ENCODE results near the gene TERB1.

Gene TERB1

GRCh38 chr16:66717776-66718175 lies 83.6 kb downstream of the TERB1 start:
- Histone ChIP-seq H3K9me3 (replicated peaks in 1 of 2; ENCODE audit: control insufficient read depth in 2 of 2, insufficient read depth in 1 of 2, low read depth in 1 of 2, low read length in 2 of 2) (no peaks in the 10 kb centered on the region), H2BK5ac (ENCODE audit: low read length) (no peak overlapping the region), H3K4ac (ENCODE audit: low read length) (no peak overlapping the region), H2AK5ac (ENCODE audit: low read depth, low read length) (no peak overlapping the region), H3K14ac (ENCODE audit: low read length) (no peak overlapping the region), H2BK12ac (ENCODE audit: low read length) (no peak overlapping the region), H2BK120ac (ENCODE audit: low read depth, low read length) (no peak overlapping the region), H3K18ac (ENCODE audit: low read length) (peak overlapping the region; percentile 11), H3K36me3 (replicated peaks in 1 of 2; ENCODE audit: control insufficient read depth in 2 of 2, insufficient read depth in 2 of 2, low read length in 2 of 2) (peaks cover 5 to 49% of the 10 kb centered on the region in 2 donors), H4K8ac (ENCODE audit: low read depth, low read length) (no peak overlapping the region), H3K4me1 (ENCODE audit: control insufficient read depth in 2 of 2, insufficient read depth in 1 of 2, low read depth in 1 of 2, low read length in 2 of 2) (no peaks in the 10 kb centered on the region), H3K4me3 (ENCODE audit: low read length in 2 of 2) (no peak overlapping the region), H3K79me1 (ENCODE audit: low read depth, low read length) (no peaks in the 10 kb centered on the region), H3K27ac (replicated peaks; ENCODE audit: low read length) (peak overlapping the region; percentile 5), H3K23ac (ENCODE audit: low read depth, low read length, poor library complexity) (no peak overlapping the region), H3K9ac (ENCODE audit: low read depth, low read length, poor library complexity) (no peak overlapping the region), H3K27me3 (ENCODE audit: control insufficient read depth in 3 of 3, insufficient read depth in 3 of 3, low read depth in 1 of 3, low read length in 3 of 3) (no peaks in the 10 kb centered on the region), H3K4me2 (ENCODE audit: insufficient read depth, low read length, poor library complexity, severe bottlenecking) (no peak overlapping the region), H2AFZ (ENCODE audit: low read length) (no peak overlapping the region), H4K91ac (ENCODE audit: low read depth, low read length, poor library complexity) (no peak overlapping the region), H2BK15ac (ENCODE audit: low read length) (no peak overlapping the region)
- DNase-seq (ENCODE audit: low spot score): no peak
- no CpG with 5 or more reads among the region's 4 CpGs for WGBS, 2 donors (ENCODE audit: extremely low coverage in 2 of 2, insufficient read length in 2 of 2, insufficient replicate concordance in 1 of 2)

GRCh38 chr16:66717112-66717675 lies 84.2 kb downstream of the TERB1 start:
- no peak overlapping the region for H2AFZ ChIP-seq (ENCODE audit: low read length)

GRCh38 chr16:66714654-66715307 lies 86.6 kb downstream of the TERB1 start:
- Histone ChIP-seq H3K18ac (ENCODE audit: low read length) (no peak overlapping the region), H3K4me1 (ENCODE audit: control insufficient read depth in 2 of 2, insufficient read depth in 1 of 2, low read depth in 1 of 2, low read length in 2 of 2) (no peaks in the 10 kb centered on the region), H3K4me2 (ENCODE audit: insufficient read depth, low read length, poor library complexity, severe bottlenecking) (no peak overlapping the region), H2BK5ac (ENCODE audit: low read length) (no peak overlapping the region), H3K9me3 (replicated peaks in 1 of 2; ENCODE audit: control insufficient read depth in 2 of 2, insufficient read depth in 1 of 2, low read depth in 1 of 2, low read length in 2 of 2) (peaks cover 0 to 5% of the 10 kb centered on the region in 2 donors), H2AFZ (ENCODE audit: low read length) (no peak overlapping the region), H3K14ac (ENCODE audit: low read length) (no peak overlapping the region), H2BK15ac (ENCODE audit: low read length) (no peak overlapping the region), H3K9ac (ENCODE audit: low read depth, low read length, poor library complexity) (no peak overlapping the region), H2BK12ac (ENCODE audit: low read length) (no peak overlapping the region), H3K36me3 (replicated peaks in 1 of 2; ENCODE audit: control insufficient read depth in 2 of 2, insufficient read depth in 2 of 2, low read length in 2 of 2) (peaks cover 0 to 20% of the 10 kb centered on the region in 2 donors), H3K79me1 (ENCODE audit: low read depth, low read length) (no peaks in the 10 kb centered on the region), H3K4ac (ENCODE audit: low read length) (no peak overlapping the region), H4K91ac (ENCODE audit: low read depth, low read length, poor library complexity) (no peak overlapping the region), H3K23ac (ENCODE audit: low read depth, low read length, poor library complexity) (no peak overlapping the region), H3K27ac (replicated peaks; ENCODE audit: low read length) (no peak overlapping the region), H2BK120ac (ENCODE audit: low read depth, low read length) (no peak overlapping the region), H3K27me3 (ENCODE audit: control insufficient read depth in 3 of 3, insufficient read depth in 3 of 3, low read depth in 1 of 3, low read length in 3 of 3) (no peaks in the 10 kb centered on the region), H4K8ac (ENCODE audit: low read depth, low read length) (no peak overlapping the region), H2AK5ac (ENCODE audit: low read depth, low read length) (no peak overlapping the region), H3K4me3 (ENCODE audit: low read length in 2 of 2) (no peak overlapping the region)
- no peak for DNase-seq (ENCODE audit: low spot score)
- no CpG with 5 or more reads among the region's 6 CpGs for WGBS, 2 donors (ENCODE audit: extremely low coverage in 2 of 2, insufficient read length in 2 of 2, insufficient replicate concordance in 1 of 2)

More at GRCh38 chr16:66717112-66717675, 84.2 kb downstream of the TERB1 start:
- Histone ChIP-seq H3K14ac (ENCODE audit: low read length) (no peak overlapping the region), H3K9me3 (replicated peaks in 1 of 2; ENCODE audit: control insufficient read depth in 2 of 2, insufficient read depth in 1 of 2, low read depth in 1 of 2, low read length in 2 of 2) (no peaks in the 10 kb centered on the region), H3K36me3 (replicated peaks in 1 of 2; ENCODE audit: control insufficient read depth in 2 of 2, insufficient read depth in 2 of 2, low read length in 2 of 2) (peaks cover 2 to 43% of the 10 kb centered on the region in 2 donors), H3K4me3 (ENCODE audit: low read length in 2 of 2) (no peak overlapping the region), H3K4me2 (ENCODE audit: insufficient read depth, low read length, poor library complexity, severe bottlenecking) (no peak overlapping the region), H2BK5ac (ENCODE audit: low read length) (no peak overlapping the region), H3K27ac (replicated peaks; ENCODE audit: low read length) (no peak overlapping the region), H2BK12ac (ENCODE audit: low read length) (no peak overlapping the region), H3K4ac (ENCODE audit: low read length) (no peak overlapping the region), H3K27me3 (ENCODE audit: control insufficient read depth in 3 of 3, insufficient read depth in 3 of 3, low read depth in 1 of 3, low read length in 3 of 3) (no peaks in the 10 kb centered on the region), H3K4me1 (ENCODE audit: control insufficient read depth in 2 of 2, insufficient read depth in 1 of 2, low read depth in 1 of 2, low read length in 2 of 2) (no peaks in the 10 kb centered on the region), H4K91ac (ENCODE audit: low read depth, low read length, poor library complexity) (no peak overlapping the region), H3K23ac (ENCODE audit: low read depth, low read length, poor library complexity) (no peak overlapping the region), H3K79me1 (ENCODE audit: low read depth, low read length) (no peaks in the 10 kb centered on the region), H4K8ac (ENCODE audit: low read depth, low read length) (no peak overlapping the region), H2BK15ac (ENCODE audit: low read length) (no peak overlapping the region), H3K18ac (ENCODE audit: low read length) (no peak overlapping the region), H2AK5ac (ENCODE audit: low read depth, low read length) (no peak overlapping the region), H2BK120ac (ENCODE audit: low read depth, low read length) (no peak overlapping the region), H3K9ac (ENCODE audit: low read depth, low read length, poor library complexity) (no peak overlapping the region)
- no peak for DNase-seq (ENCODE audit: low spot score)
- no CpG with 5 or more reads among the region's 12 CpGs for WGBS, 2 donors (ENCODE audit: extremely low coverage in 2 of 2, insufficient read length in 2 of 2, insufficient replicate concordance in 1 of 2)

DNA sequence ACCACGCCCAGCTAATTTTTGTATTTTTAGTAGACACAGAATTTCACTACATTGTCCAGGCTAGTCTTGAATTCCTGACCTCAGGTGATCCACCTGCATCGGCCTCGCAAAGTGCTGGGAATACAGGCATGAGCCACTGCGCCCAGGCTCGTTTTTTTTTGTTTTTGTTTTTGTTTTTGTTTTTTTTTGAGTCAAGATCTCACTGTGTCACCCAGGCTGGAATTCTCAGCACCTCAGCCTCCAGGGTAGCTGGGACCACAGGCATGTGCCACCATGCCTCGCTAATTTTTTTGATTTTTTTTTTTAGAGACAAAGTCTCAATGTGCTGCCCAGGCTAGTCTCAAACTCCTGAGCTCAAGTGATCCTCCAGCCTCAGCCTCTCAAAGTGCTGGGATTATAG lies 87.3 kb downstream of the TERB1 start:
- no peak overlapping the region for H2AK5ac ChIP-seq (ENCODE audit: low read depth, low read length)
- no CpG with 5 or more reads among the region's 6 CpGs for WGBS, 2 donors (ENCODE audit: extremely low coverage in 2 of 2, insufficient read length in 2 of 2, insufficient replicate concordance in 1 of 2)

More for the DNA sequence above, 87.3 kb downstream of the TERB1 start:
- DNase-seq (ENCODE audit: low spot score): no peak
- H4K8ac ChIP-seq (ENCODE audit: low read depth, low read length): no peak overlapping the region
- H3K79me1 ChIP-seq (ENCODE audit: low read depth, low read length): no peaks in the 10 kb centered on the region
- no peak overlapping the region for H3K4me3 ChIP-seq (ENCODE audit: low read length in 2 of 2)
- H2BK15ac ChIP-seq (ENCODE audit: low read length): no peak overlapping the region
- H3K36me3 ChIP-seq (replicated peaks in 1 of 2; ENCODE audit: control insufficient read depth in 2 of 2, insufficient read depth in 2 of 2, low read length in 2 of 2): peaks cover 0 to 15% of the 10 kb centered on the region in 2 donors
- H3K27me3 ChIP-seq (ENCODE audit: control insufficient read depth in 3 of 3, insufficient read depth in 3 of 3, low read depth in 1 of 3, low read length in 3 of 3): no peaks in the 10 kb centered on the region
- H2BK12ac ChIP-seq (ENCODE audit: low read length): no peak overlapping the region
- H2BK120ac ChIP-seq (ENCODE audit: low read depth, low read length): no peak overlapping the region
- H3K4me1 ChIP-seq (ENCODE audit: control insufficient read depth in 2 of 2, insufficient read depth in 1 of 2, low read depth in 1 of 2, low read length in 2 of 2): no peaks in the 10 kb centered on the region
- no peak overlapping the region for H2AFZ ChIP-seq (ENCODE audit: low read length)
- no peak overlapping the region for H3K4me2 ChIP-seq (ENCODE audit: insufficient read depth, low read length, poor library complexity, severe bottlenecking)
- H2BK5ac ChIP-seq (ENCODE audit: low read length): no peak overlapping the region
- H3K9me3 ChIP-seq (replicated peaks in 1 of 2; ENCODE audit: control insufficient read depth in 2 of 2, insufficient read depth in 1 of 2, low read depth in 1 of 2, low read length in 2 of 2): peaks cover 0 to 5% of the 10 kb centered on the region in 2 donors
- no peak overlapping the region for H3K9ac ChIP-seq (ENCODE audit: low read depth, low read length, poor library complexity)
- no peak overlapping the region for H3K14ac ChIP-seq (ENCODE audit: low read length)
- H3K23ac ChIP-seq (ENCODE audit: low read depth, low read length, poor library complexity): no peak overlapping the region
- no peak overlapping the region for H4K91ac ChIP-seq (ENCODE audit: low read depth, low read length, poor library complexity)
- no peak overlapping the region for H3K4ac ChIP-seq (ENCODE audit: low read length)
- H3K18ac ChIP-seq (ENCODE audit: low read length): no peak overlapping the region
- H3K27ac ChIP-seq (replicated peaks; ENCODE audit: low read length): no peak overlapping the region
